GM12872 (cell line): ENCODE data around the gene SEC61G.

Source experiments
- TF ChIP-seq, protein P1 (sequence below): IDR thresholded peaks from 3 replicates; pipeline ENCODE4 v1.5.1; 2011; ENCODE audit warnings: low read depth, mild to moderate bottlenecking, low read length, moderate library complexity; ENCODE audit not compliant: insufficient read depth

SEC61G gene

DNA sequence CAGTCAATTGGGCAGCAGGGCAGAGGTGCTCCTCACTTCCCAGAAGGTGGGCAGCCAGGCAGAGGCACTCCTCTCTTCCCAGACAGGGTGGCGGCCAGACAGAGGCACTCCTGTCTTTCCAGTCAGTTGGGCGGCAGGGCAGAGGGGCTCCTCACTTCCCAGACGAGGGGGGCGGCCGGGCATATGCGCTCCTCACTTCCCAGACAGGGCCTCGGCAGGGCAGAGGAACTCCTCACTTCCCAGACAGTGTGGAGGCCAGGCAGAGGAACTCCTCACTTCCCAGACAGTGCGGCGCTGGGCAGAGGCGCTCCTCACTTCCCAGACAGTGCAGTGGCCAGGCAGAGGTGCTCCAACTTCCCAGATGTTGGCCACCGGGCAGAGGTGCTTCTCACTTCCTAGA is 33.4 kb upstream of the SEC61G start:
- TF ChIP-seq, protein P1, sequence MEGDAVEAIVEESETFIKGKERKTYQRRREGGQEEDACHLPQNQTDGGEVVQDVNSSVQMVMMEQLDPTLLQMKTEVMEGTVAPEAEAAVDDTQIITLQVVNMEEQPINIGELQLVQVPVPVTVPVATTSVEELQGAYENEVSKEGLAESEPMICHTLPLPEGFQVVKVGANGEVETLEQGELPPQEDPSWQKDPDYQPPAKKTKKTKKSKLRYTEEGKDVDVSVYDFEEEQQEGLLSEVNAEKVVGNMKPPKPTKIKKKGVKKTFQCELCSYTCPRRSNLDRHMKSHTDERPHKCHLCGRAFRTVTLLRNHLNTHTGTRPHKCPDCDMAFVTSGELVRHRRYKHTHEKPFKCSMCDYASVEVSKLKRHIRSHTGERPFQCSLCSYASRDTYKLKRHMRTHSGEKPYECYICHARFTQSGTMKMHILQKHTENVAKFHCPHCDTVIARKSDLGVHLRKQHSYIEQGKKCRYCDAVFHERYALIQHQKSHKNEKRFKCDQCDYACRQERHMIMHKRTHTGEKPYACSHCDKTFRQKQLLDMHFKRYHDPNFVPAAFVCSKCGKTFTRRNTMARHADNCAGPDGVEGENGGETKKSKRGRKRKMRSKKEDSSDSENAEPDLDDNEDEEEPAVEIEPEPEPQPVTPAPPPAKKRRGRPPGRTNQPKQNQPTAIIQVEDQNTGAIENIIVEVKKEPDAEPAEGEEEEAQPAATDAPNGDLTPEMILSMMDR = no peak

DNA sequence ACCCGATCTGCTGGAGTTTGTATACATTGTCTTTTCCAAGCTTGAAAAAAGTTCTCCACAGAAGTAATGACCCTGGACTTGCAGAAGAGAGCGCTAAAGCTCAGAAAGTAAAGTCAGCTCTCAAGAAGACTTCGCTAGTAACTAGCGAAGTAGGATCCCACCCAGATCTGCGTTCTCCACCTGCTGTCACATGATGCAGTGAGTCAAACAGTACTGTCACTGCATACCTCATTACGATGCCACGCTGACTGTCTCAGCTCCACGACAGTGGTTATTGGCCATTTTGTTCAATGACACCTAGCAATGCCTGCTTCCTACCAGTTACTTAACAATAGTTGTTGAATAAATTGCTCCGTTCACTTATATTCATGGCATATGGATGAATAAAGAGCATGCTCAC is 29.7 kb upstream of the SEC61G start:
- TF ChIP-seq, protein P1 = peak; percentile 52; the same call in 2 of the 3 replicates

DNA sequence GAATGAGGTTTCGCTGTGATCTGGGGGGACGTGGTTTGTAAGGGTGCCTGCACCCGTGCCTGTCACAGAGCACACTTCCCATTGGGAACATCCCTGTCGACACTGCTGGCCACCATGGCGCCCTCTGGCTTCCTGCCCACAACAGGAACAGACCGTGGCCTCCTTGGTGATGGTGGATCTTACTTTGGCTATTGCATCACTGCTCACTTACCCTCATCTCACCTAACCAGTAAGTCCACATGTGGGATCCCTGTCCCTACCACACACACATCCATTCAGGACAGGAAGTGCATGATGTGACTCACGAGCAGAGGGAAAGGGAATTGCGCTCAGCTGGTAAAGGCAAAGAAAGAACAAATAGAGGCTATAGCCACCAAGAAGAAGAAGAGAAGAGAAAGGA is 26.2 kb upstream of the SEC61G start:
- TF ChIP-seq, protein P1 = no peak

DNA sequence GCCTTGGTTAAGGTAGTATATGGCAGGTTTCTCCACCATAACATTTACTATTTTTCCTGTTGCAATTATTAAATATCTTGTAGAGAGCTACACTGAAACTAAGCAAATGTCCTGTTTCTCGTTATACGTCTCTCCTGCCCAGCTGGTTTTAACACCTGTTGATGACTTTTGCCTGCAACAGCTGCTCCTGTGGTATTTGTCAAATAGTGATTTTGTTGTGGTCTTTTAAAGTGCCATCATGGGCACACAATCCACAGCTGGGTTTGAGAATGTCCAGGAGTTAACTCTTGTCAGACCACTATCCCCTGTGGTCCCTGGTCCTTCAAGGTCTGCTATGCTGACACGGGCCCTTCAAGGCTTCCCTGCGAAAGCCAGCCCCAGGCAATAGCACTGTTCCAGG is 24.9 kb upstream of the SEC61G start:
- TF ChIP-seq, protein P1 = no peak

DNA sequence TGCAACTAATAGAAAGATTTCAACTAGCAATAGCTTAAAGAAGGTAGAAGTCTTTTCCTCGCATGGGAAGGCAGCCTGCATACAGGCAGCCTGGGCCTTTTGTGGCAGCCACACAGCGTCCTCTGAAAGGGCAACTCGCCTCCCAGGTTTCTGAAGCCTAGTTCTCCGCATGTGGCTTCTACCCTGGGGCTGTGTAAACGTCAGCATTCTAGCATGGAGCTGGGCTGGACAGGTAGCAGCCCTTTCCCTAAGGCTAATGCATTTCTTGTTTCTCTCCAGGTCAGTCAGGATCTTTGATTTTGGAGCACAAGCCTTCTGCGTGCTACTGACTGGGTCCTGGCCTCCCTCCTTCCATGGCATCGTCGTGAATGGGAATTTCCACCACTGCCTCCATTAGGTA is 23.8 kb upstream of the SEC61G start:
- TF ChIP-seq, protein P1 = no peak

DNA sequence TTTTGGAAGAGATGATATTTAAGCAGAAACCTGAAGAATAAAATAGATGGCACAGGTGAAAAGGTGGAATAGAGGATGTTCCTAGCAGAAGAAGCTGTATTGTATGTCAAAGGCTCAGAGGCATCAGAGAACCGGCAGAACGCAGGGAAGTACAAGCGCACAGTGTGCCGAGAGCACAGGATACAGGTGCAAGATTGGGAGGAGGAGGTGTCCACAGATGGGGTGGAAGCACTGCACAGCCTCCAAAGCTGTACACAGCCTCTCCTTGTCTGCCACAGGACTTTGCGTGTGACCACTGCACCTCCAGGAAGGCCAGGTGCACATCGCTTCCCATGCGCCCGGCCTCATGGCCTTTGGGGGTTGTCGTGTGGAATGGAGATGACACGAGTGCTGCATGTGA is 23.3 kb upstream of the SEC61G start:
- TF ChIP-seq, protein P1 = no peak

DNA sequence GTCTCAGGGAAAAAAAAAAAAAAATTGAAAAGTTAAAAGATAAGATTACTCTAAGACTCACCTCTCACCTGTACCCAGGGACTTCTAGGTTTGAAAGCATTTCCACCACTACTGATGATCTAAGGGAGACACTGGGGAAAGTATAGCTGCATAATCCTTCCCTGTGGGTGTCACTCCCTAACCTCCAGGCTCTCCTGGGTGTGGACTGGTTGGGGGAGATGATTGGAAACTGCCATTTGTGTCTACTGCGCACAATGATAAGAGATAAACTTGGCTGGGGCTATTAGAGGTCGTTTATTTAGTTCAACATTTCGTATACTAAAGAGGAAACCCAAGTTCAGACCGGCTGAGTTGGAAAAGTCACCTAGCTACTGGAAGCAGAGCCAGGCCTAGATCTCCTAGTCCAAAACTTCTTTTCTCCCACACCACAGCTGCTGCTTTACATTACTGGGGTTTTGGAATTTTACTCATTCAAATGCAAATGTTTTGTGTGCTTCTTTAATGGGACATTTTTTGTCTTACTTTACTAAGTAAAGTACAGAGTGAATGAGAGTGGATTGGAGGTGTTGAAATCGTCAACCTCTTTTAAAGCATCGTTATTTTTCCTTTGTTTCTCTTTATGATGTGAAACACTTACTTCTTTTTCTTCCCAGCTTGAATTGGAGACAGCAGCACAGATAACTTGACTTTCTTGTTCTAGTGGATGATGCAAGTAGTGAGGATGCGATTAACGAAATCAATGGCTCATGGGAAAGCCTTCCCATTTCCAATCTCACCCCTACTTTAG is 22.3 kb upstream of the SEC61G start:
- TF ChIP-seq, protein P1 = no peak

DNA sequence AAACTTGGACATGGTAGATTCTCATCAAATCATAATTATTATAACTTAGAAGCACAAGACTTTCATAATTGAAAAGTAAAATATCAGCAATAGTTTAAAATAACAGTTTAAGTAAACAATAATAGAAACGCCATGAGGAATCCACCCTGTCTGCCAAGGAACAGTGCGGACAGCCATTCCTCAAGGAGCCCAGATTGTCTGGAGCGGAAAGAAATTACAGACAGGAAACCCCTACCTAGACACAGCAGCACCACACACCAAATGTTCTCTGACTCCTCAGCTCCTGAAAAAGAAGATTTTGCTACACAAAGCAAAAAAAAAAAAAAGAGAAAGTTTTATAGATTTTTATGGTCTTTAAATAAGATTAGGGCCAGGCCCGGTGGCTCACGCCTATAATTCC is 21.5 kb upstream of the SEC61G start:
- TF ChIP-seq, protein P1 = no peak
